Tibial artery (tissue), 4 donors: ENCODE results near the gene S100P.

Source experiments
- DNase-seq, 2 donors: peaks; one replicate each; pipeline ENCODE4 v3.0.0-alpha.2; 2019
- H3K27ac ChIP-seq, 2 donors: fragments of 200-600 bp; sonication (generic) in 1 of 2; 1 replicate in 1 of 2; 2 replicates in 1 of 2; pipeline ENCODE4 v1.5.1; 2018 to 2019; ENCODE audit warnings: mild to moderate bottlenecking in 1 of 2
- H3K27me3 ChIP-seq, 2 donors: fragments of 200-600 bp; sonication (generic) in 1 of 2; one replicate each; pipeline versions ENCODE4 v1.5.1 to v1.6.0; 2016 to 2019
- H3K36me3 ChIP-seq, 3 donors: fragments of 200-600 bp; sonication (generic) in 2 of 3; one replicate each; pipeline ENCODE4 v1.5.1; 2016 to 2019; ENCODE audit warnings: mild to moderate bottlenecking in 2 of 3
- H3K4me1 ChIP-seq, 4 donors: fragments of 200-600 bp; sonication (generic) in 2 of 4; 1 replicate in 3 of 4; 2 replicates in 1 of 4; pipeline ENCODE4 v1.5.1; 2016 to 2019
- H3K4me3 ChIP-seq, 2 donors: fragments of 200-600 bp; sonication (generic) in 1 of 2; 1 replicate in 1 of 2; 2 replicates in 1 of 2; pipeline ENCODE4 v1.5.1; 2018 to 2019; ENCODE audit warnings: mild to moderate bottlenecking in 2 of 2
- H3K9me3 ChIP-seq, 3 donors: fragments of 200-600 bp; sonication (generic) in 1 of 3; one replicate each; pipeline ENCODE4 v1.5.1; 2016 to 2019
- CTCF ChIP-seq, 2 experiments: fragments of 200-600 bp in 1 of 2; fragments of 450-650 bp in 1 of 2; IDR thresholded peaks; one replicate each; pipeline ENCODE4 v1.5.1; 2017 to 2019; ENCODE audit warnings: antibody characterized with exemption in 2 of 2, mild to moderate bottlenecking in 1 of 2, moderate library complexity in 1 of 2
- intact Hi-C: fragments of 100-400 bp; cut with DNase I; formaldehyde crosslinking; loops from one replicate; pipeline ENCODE4 v1.15.0; 2023; ENCODE audit warnings: low total_unique reads

The S100P gene

GRCh38 chr4:6684656-6685055, 9.0 kb upstream of the S100P start:
- Histone ChIP-seq H3K9me3 (no peaks in the 10 kb centered on the region), H3K27ac (no peak overlapping the region), H3K4me1 (peaks cover 0 to 10% (median 0%) of the 10 kb centered on the region in 4 donors), H3K4me3 (no peak overlapping the region), H3K36me3 (peaks cover 0 to 7% (median 0%) of the 10 kb centered on the region in 3 donors), H3K27me3 (no peaks in the 10 kb centered on the region)
- no peak for DNase-seq
- intact Hi-C loops = no loop called here
- TF ChIP-seq CTCF (IDR thresholded peaks at IDR 0.05) = no peak

GRCh38 chr4:6686104-6686787, 7.4 kb upstream of the S100P start:
- Histone ChIP-seq H3K36me3 (no peaks in the 10 kb centered on the region), H3K9me3 (no peaks in the 10 kb centered on the region), H3K27me3 (no peaks in the 10 kb centered on the region), H3K4me3 (no peak overlapping the region), H3K27ac (no peak overlapping the region), H3K4me1 (peaks cover 0 to 13% (median 0%) of the 10 kb centered on the region in 4 donors)
- intact Hi-C loops = no loop called here
- DNase-seq = no peak
- no peak for TF ChIP-seq CTCF (IDR thresholded peaks at IDR 0.05)

- no peaks in the 10 kb centered on the region for H3K9me3 ChIP-seq
- no peak for TF ChIP-seq CTCF (IDR thresholded peaks at IDR 0.05)
- peaks cover 0 to 13% (median 0%) of the 10 kb centered on the region in 4 donors for H3K4me1 ChIP-seq
- no peaks in the 10 kb centered on the region for H3K27me3 ChIP-seq
- no peak overlapping the region for H3K4me3 ChIP-seq
- DNase-seq = no peak
- H3K36me3 ChIP-seq = no peaks in the 10 kb centered on the region
- intact Hi-C loops = no loop called here
- no peak overlapping the region for H3K27ac ChIP-seq
Measured at GRCh38 chr4:6687947-6688878, 5.5 kb upstream of the S100P start.

GRCh38 chr4:6688879-6689505, 4.7 kb upstream of the S100P start:
- H3K27me3 ChIP-seq = no peaks in the 10 kb centered on the region
- H3K4me3 ChIP-seq = no peak overlapping the region
- no peak for TF ChIP-seq CTCF (IDR thresholded peaks at IDR 0.05)
- no peak for DNase-seq
- intact Hi-C loops = no loop called here
- no peak overlapping the region for H3K27ac ChIP-seq
- H3K36me3 ChIP-seq = no peaks in the 10 kb centered on the region
- peaks cover 0 to 17% (median 0%) of the 10 kb centered on the region in 4 donors for H3K4me1 ChIP-seq
- no peaks in the 10 kb centered on the region for H3K9me3 ChIP-seq

GRCh38 chr4:6689506-6689960, 4.1 kb upstream of the S100P start:
- H3K36me3 ChIP-seq = no peaks in the 10 kb centered on the region
- H3K4me3 ChIP-seq = no peak overlapping the region
- H3K4me1 ChIP-seq = peaks cover 0 to 22% (median 0%) of the 10 kb centered on the region in 4 donors
- H3K27ac ChIP-seq = no peak overlapping the region
- H3K9me3 ChIP-seq = no peaks in the 10 kb centered on the region
- intact Hi-C loops = no loop called here
- no peak for DNase-seq
- TF ChIP-seq CTCF (IDR thresholded peaks at IDR 0.05) = no peak
- H3K27me3 ChIP-seq = no peaks in the 10 kb centered on the region
